ENCODE data around the gene ABCA3.
"Not testable (repeated sequence)": the region's sequence is repeated elsewhere in the genome, so short reads cannot be mapped to it uniquely, and the experiment has no call there.

ABCA3 gene

DNA sequence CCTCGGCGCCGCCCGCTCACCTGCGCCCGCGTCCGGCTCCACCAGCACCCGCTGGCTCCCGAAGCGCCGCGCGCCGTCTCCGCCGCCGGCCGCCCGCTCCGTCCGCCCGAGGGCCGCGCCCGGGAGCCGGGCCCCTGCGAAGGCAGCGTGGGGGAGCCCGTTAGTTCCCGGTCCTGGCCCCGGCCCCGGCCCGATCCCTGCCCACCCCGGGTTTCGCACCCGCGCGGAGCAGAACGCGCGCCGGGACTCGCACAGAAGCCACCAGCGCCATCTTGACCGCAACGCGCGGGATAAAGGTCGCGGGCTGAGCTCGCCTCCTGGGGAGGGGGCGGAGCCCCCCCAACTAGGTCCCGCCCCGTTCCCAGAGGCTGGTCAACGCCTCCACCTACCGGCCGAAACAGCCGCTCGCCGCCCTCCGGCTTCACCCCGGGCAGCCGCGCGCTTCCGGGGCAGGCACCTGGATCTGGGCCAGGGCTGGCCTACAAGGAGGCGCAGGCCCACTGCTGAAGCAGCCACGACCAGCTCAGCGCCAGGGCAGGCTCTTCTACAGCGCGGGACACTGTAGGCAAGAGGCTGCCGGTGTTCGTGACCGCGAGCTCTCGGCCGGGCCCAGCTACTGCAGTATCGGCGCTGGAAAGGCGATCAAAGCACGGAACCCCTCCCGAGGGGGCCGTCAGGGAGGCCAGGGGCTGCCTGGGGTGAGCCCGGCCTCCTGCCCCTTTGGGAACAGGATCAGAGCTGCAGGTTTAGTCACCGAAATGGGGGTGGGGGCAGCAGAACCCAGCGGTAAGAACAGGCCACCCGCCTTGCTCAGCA, 89.0 kb downstream of the ABCA3 start, which contains the start of gene ECI1:
Gene ECI1, minus strand, starts transcription at position 292 of the 816 bp plus-strand sequence. Its CDS starts 21 bp downstream, at position 271.
- peak; percentile 32 to 58 for DNase-seq

- DNase-seq = peak in 1 of 2 experiments; percentile 6
Observed at GRCh38 chr16:2250652-2251295, 89.8 kb downstream of the ABCA3 start.

DNA sequence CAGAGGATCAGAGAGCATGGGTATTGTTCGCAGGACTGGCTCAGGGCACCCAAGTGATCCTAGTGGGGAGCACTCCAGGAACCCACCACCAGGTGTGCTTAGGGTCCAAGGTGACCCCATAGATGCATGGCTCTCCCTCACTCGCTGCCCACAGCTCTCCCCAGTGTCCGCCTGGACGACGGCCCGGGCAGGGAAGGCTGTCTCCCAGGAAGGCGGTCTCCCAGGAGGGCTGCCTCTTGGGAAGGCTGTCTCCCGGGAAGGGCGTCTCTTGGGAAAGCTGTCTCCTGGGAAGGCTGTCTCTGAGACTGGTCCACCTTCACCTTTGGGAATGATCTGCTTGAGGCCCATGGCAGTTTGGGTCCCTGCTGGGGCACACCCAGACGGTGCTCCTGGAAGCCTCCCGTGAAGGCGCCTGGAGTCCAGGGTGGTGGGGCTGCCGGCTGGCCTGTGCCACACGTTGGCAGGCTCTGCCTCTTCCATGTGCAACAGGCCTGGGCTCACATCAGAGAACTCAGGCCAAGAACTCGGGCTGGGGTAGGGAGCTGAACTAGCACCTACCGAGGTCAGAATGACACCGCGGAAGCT, 94.1 kb downstream of the ABCA3 start:
- no peak for DNase-seq

DNA sequence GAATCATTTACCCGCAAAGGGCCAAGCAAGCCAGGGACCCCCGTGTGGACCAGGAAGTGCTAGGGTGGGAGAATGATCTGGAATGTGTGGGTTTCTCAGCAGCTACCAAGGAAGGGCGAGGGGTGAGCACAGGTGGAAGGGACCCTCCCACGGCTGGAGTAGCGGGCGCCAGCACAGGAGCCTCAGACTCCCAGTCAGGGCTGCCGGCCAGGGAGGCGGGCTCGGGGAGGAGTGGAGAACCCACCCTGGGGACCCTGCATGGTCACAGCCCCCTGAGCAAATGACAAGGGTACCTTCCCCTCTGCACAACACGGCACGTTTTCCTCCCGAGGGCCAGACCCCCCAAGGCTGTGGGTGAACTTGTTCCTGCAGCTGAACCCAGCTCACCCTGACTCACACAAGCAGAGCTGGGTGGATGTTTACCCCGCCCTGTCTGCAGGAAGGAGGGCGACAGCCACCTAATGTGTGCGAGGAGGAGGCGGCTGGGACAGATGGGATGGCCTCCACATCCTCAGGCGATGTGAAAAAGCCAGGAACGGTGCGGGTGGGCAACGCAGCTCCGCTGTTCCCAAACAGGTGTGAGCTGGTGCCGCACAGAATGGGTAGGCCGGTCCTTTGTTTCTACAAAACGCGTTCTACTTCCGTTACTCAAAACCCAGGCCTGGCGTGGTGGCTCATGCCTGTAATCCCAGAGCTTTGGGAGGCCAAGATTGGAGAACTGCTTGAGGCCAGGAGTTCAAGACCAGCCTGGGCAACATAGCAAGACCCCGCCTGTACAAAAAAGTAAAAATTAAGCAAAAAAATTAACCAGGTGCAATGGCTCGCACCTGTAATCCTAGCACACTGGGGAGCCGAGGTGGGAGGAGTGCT, 95.4 kb downstream of the ABCA3 start:
- DNase-seq = no peak

DNA sequence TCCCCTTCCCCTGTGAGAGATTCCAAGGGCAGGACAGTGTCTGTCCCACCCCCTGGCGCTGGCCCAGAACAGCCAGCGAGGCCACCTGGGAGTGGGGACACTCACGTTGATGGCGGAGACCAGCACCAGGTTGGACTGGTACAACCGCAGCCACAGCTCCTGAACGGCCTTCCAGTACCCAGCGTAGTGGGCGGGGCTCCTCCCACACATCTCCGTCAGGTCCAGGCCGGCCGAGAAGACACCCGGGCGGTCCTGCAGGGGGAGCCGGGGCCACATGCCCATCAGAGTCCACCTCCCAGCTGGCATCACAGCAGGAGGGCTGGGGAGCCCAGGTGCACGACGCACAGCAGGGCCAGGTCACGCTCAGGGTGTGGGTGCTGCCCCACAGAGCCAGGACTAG, 96.2 kb downstream of the ABCA3 start:
- no peak for DNase-seq

DNA sequence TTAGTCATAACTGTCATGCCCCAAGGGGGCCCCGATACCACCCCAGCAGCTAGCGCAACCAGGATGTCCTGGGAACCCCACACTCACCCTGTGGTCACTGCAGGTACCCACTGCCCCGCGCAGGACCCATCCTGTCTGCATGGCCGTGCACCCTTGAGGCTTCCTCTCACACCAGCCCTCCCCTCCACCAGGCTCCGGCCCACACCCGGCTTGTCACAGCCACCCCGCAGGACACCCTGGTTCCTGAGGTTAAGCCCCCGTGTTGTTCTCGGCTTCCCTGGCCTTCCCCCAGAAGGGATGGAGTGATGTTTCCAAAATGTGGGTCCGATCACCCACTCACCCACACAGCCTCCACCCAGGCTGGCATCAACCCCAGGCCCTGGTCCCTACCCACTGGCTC, 96.7 kb downstream of the ABCA3 start:
- DNase-seq = no peak

DNA sequence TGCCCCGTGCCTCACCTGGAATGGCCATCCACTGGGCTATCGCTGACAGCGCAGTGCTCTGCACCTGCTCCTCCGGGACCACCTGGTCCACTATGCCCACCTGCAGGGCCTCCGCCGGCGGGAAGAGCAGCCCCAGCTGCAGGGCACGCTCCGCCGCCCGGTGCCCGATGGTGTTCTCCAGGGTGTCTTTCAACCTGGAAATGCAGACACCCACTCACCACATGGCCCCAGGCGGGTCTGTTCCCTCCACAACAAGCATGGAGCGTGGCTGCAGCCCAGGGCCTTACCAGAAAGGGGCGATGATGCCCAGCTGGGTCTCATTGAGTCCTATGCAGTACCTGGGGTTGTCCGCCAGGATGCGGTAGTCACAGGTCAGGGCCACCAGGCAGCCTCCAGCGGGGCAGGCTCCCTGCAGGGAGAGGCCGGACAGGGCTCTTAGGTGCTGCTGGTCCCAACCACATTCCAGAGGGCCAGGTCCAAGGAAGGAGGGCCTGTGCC, 97.4 kb downstream of the ABCA3 start:
- DNase-seq = no peak

DNA sequence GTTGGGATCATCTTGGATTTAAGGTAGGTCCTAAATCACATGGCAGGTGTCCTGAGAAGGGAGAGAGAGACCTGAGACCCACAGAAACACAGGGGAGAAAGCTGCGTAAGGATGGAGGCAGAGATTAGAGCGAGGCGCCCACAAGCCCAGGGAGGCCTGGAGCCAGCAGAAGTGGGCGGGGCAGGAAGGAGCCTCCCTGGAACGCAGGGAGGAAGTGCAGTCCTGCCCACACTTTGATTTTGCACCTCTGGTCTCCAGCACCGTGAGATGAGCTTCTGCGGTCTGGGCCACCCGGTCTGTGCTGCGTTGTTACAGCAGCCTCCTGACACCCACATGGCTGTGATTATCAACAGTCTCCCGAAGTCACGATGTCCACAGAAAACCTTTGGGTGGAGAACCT, 97.9 kb downstream of the ABCA3 start:
- DNase-seq = no peak

DNA sequence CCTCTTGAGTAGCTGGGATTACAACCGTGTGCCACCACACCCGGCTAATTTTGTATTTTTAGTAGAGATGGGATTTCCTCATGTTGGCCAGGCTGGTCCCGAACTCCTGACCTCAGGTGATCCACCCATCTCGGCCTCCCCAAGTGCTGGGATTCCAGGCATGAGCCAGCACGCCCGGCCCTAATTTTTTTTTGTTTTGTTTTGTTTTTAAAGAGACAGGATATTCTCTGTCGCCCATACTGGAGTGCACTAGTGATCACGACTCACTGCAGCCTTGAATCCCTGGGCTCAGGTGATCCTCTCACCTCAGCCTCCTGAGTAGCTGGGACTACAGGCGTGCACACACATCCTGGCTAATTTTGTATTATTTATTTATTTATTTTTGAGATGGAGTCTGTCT, 100.2 kb downstream of the ABCA3 start:
- not testable (repeated sequence) for DNase-seq

DNA sequence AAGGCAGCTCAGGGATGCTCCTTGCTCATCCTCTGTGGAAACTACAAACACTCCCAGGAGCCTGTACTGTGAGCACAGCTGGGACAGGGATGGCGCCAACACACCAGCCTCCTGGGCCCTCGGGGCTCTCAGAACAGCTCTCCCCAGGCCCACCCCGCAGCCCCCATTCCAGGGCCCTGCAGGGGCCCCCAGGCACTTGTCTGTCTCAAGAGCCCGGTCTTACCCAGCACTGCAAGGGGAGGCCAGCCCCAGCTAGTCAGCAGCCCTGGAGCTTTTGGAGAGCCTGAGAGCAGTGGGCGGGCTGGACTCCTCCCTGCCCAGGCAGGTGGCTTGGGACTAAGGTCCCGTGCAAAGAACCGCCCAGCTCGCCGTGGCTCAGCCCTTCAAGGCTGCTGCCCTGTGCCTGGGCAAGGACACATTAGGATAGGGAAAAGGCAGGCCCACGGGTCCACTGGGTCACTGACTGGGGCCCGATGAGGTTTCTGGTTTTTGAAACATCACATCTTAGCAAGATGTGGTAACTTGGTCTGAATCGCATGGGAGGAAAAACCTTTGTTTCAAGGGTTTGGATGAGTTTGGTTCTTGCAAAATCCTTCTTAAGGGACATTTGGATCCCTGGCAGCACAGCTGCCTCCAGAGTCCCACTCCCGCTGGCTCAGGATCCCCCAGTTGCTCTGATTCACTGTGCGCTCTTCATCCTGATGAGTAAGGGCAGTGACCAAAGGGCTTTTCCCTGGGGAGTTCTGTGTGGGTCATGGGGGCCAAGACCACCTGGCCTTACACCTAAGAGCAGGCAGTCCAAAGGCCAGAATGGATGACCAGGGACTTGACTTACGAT, 101.5 kb downstream of the ABCA3 start:
- no peak for DNase-seq

DNA sequence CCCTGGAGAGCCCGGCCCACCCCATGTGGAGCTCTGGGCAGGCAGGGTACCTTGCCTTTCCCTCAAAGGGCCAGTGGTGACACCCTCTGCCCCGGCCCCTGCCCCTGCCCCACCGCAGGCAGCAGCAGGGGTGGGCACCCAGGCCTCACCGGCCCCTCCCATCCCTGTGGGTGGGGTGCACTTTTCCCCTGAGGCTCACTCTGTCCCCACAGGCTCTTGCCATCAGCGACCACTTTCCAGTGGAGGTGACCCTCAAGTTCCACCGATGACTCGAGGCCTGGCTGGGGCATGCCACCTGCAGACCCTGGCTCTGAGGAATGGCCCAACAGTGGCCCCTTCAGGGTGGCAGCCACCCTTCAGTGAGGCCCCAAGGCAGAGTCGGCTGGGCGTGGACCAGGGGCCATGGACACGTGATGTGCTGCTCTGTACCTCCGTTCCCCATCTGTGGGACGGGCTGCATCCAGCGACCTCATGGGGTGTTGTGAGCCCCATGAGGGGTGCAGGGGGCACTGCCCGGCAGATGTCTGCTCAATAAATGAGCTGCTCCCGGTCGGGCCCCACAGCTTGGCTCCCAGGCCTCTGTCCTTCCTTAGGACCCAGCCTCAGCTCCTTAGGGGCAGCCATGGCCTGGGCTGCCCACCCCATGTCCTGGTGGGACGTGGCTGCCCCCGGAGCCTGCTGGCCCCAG, 102.2 kb downstream of the ABCA3 start:
- DNase-seq = no peak

DNA sequence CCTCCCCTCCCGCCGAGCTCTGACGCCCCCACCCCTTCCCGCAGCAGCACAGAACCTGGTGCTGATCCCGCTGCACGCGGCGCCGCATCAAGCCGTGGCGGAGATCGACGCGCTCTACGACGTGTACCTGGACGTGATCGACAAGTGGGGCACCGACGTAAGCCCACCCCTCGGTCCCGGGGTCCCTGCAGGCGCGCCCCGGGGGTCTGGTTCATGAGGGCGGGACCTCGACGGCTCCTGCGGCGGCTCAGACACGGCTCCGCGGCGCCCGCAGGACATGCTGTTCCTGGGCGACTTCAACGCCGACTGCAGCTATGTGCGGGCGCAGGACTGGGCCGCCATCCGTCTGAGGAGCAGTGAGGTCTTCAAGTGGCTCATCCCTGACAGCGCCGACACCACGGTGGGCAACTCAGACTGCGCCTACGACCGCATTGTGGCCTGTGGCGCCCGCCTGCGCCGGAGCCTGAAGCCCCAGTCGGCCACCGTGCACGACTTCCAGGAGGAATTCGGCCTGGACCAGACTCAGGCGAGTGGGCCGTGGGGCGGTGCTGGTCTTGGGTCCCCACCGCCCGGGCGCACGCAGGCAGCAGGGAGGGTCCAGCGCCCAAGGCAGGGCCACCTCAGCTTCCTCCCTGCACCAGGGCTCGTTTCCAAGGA, 102.9 kb downstream of the ABCA3 start:
- DNase-seq = no peak

DNA sequence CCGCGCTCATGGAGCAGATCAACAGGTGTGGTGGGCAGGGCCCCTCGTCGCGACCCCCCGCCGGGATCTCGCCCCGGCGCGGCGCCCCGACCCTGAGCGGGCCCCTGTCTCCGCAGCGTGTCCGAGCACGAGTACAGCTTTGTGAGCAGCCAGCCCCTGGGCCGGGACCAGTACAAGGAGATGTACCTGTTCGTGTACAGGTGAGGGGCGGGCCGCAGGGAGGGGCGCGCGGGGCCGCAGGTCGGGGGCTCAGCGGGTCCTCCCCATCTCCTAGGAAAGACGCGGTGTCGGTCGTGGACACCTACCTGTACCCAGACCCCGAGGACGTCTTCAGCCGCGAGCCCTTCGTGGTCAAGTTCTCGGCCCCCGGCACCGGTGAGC, 103.4 kb downstream of the ABCA3 start:
- DNase-seq = no peak

DNA sequence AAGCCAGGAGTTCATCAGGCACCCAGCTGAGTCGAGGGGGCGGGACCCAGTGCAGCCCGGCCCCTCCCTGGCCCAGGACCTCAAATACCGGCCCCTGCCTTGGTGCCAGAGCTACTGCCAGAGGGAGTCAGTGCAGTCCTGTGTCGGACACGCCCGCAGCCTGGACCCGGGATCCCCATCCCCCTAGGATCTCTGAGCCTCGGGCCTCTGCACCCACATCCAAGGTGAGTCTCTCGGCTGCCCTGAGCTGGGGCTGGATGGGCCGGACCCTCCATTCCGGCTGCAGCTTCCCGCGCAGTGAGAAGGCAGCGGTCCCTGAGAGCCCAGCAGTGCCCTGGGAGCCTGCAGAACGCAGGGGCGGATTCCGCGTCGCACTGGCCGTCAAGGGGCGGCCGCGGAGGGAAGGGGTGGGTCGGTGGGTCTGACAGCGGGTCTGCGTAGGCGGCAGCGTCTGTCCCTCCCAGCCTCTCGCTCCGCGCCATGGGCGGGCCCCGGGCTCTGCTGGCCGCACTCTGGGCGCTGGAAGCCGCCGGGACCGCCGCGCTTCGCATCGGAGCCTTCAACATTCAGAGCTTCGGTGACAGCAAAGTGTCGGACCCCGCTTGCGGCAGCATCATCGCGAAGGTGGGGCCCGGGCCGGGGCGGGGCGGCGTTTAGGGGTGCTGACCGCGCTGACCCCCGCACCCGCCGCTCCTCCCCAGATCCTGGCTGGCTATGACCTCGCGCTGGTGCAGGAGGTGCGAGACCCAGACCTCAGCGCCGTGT, 104.0 kb downstream of the ABCA3 start, which contains the start of gene DNASE1L2:
Gene DNASE1L2, plus strand, starts transcription at position 108 of the 765 bp plus-strand sequence. Its CDS starts 373 bp downstream, at position 481.
- DNase-seq = no peak

DNA sequence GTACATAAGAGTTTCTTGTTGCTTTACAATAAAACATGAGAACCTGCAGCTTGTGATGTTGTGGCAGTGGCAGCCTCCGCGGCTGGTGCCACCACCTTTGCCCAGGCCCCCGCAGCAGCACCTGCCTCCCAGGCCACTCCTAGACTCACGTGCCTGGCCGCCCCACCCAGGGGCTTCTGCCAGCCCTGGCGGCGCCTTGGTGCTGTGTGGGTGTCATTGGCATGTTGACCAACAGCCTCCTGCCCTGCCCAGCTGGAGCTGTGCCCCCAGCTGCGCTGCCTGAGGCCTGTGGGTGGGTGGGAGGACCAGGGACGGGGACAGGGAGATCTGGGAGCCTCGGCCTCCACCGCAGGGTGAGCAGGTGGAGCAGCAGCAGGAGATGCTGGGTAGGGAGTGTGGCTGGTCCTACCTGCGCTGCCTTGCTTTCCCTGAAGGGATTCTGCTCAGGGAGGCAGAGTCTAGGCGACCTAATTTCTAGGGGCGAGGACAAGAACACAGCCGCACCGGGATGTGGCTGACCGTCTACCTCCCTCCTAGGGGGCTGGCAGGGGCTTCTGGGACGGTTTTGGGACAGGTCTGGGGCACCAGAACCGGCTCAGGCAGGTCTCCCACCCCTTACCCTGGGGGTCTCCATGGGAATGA, 104.7 kb downstream of the ABCA3 start:
- no peak for DNase-seq

DNA sequence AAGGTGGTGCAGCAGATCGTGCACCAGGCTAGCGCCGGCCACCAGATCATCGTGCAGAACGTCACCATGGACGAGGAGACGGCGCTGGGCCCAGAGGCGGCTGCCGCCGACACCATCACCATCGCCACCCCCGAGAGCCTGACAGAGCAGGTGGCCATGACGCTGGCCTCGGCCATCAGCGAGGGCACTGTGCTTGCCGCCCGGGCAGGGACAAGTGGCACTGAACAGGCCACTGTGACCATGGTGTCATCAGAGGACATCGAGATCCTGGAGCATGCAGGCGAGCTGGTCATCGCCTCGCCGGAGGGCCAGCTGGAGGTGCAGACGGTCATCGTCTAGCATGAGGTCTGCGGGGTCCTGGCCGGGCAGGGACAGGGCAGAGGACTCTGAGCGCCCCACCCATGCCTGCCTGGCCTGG, 105.3 kb downstream of the ABCA3 start:
- no peak for DNase-seq

- DNase-seq = no peak
Observed at GRCh38 chr16:2234813-2235170, 105.7 kb downstream of the ABCA3 start.

- no peak for DNase-seq
Observed at GRCh38 chr16:2233872-2234812, 106.4 kb downstream of the ABCA3 start.
